Sigmoid colon (tissue), 7 donors: Measurements from ENCODE around the gene MTUS2. TPM values are rescaled to one million over a fixed set of nuclear protein-coding genes. Genes with fewer than 3 reads are reported as not detected.
"Not testable (repeated sequence)": the region's sequence is repeated elsewhere in the genome, so short reads cannot be mapped to it uniquely, and the experiment has no call there.

Experiments used
- DNase-seq: peaks from one replicate; pipeline ENCODE4 v3.0.0-alpha.2; 2019
- H3K27ac ChIP-seq, 4 donors: fragments of 200-600 bp; sonication (generic); one replicate each; pipeline ENCODE4 v1.5.1; 2016 to 2019; ENCODE audit warnings: mild to moderate bottlenecking in 1 of 4
- H3K27me3 ChIP-seq, 3 donors: fragments of 200-600 bp; sonication (generic); one replicate each; pipeline ENCODE4 v1.5.1; 2019; ENCODE audit warnings: mild to moderate bottlenecking in 1 of 3
- H3K36me3 ChIP-seq, 4 donors: fragments of 200-600 bp; sonication (generic); one replicate each; pipeline ENCODE4 v1.5.1; 2016 to 2019
- H3K4me1 ChIP-seq, 4 donors: fragments of 200-600 bp; sonication (generic); one replicate each; pipeline ENCODE4 v1.5.1; 2017 to 2019
- H3K4me3 ChIP-seq, 4 donors: fragments of 200-600 bp; sonication (generic); one replicate each; pipeline ENCODE4 v1.5.1; 2017 to 2019; ENCODE audit warnings: mild to moderate bottlenecking in 2 of 4, moderate library complexity in 1 of 4
- H3K9me3 ChIP-seq, 4 donors: fragments of 200-600 bp in 3 of 4; sonication (generic) in 3 of 4; one replicate each; pipeline versions ENCODE4 v1.5.1 to v1.6.1; 2013 to 2019
- EP300 ChIP-seq, 4 donors: sonication (generic); formaldehyde crosslinking; IDR thresholded peaks; one replicate each; pipeline ENCODE4 v1.6.1; 2017; ENCODE audit warnings: antibody characterized with exemption in 4 of 4
- POLR2A ChIP-seq, 2 donors: fragments of 450-650 bp; IDR thresholded peaks; one replicate each; pipeline ENCODE4 v1.6.1; 2016; ENCODE audit warnings: antibody characterized with exemption in 2 of 2, mild to moderate bottlenecking in 2 of 2, moderate library complexity in 2 of 2
- POLR2AphosphoS5 ChIP-seq, 4 donors: sonication (generic); formaldehyde crosslinking; IDR thresholded peaks; one replicate each; pipeline ENCODE4 v1.6.1; 2017; ENCODE audit warnings: antibody characterized with exemption in 4 of 4
- WGBS, 2 donors: extraction: QIAGEN DNeasy Blood & Tissue Kit; methylation state at CpG; one replicate each; pipeline ENCODE4 v1.1.7; 2013; 5-methylcytosine and 5-hydroxymethylcytosine counted together
- intact Hi-C: fragments of 100-400 bp; cut with DNase I; formaldehyde crosslinking; loops from one replicate; pipeline ENCODE4 v1.15.1; 2023
- polyA plus RNA-seq, 3 donors: library from polyadenylated mRNA; stranded (reverse); fragments of 200-250 nt; gene quantifications; one replicate each; pipeline ENCODE4 v1.2.3, GENCODE V29; 2013
- total RNA-seq, 4 donors: library from RNA; depleted of rRNA; stranded (reverse); fragments of >200 nt; gene quantifications; one replicate each; pipeline ENCODE4 v1.1.0, GENCODE V29; 2016
- TF ChIP-seq, protein P1 (sequence below), 4 experiments: fragments of 450-650 bp in 3 of 4; fragments of 200-600 bp in 1 of 4; IDR thresholded peaks; one replicate each; pipeline ENCODE4 v1.5.1; 2016 to 2019; ENCODE audit warnings: antibody characterized with exemption in 4 of 4, mild to moderate bottlenecking in 3 of 4, moderate library complexity in 2 of 4
- donor health status: healthy with polysubstance abuse.
- donor health status: Bipolar disorder and iron deficiency.
- donor health status: healthy.

MTUS2 gene
- total and polyA plus RNA-seq, 7 donors, result 0.23 to 2.2 (median 0.85) TPM; not detected in 1

- intact Hi-C loops, result no loop called here
- WGBS, 2 donors, result 92 to 94% methylated on average over 6 of the region's 6 CpGs
- DNase-seq, result no peak
- no peaks in the 10 kb centered on the region for H3K36me3 ChIP-seq
- no peak overlapping the region for H3K4me3 ChIP-seq
- TF ChIP-seq, protein P1, sequence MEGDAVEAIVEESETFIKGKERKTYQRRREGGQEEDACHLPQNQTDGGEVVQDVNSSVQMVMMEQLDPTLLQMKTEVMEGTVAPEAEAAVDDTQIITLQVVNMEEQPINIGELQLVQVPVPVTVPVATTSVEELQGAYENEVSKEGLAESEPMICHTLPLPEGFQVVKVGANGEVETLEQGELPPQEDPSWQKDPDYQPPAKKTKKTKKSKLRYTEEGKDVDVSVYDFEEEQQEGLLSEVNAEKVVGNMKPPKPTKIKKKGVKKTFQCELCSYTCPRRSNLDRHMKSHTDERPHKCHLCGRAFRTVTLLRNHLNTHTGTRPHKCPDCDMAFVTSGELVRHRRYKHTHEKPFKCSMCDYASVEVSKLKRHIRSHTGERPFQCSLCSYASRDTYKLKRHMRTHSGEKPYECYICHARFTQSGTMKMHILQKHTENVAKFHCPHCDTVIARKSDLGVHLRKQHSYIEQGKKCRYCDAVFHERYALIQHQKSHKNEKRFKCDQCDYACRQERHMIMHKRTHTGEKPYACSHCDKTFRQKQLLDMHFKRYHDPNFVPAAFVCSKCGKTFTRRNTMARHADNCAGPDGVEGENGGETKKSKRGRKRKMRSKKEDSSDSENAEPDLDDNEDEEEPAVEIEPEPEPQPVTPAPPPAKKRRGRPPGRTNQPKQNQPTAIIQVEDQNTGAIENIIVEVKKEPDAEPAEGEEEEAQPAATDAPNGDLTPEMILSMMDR (IDR thresholded peaks at IDR 0.05), result no peak
- TF ChIP-seq POLR2A (IDR thresholded peaks at IDR 0.05) (no peak), EP300 (IDR thresholded peaks at IDR 0.05) (no peak), POLR2AphosphoS5 (IDR thresholded peaks at IDR 0.05) (no peak)
- no peaks in the 10 kb centered on the region for H3K27me3 ChIP-seq
- H3K9me3 ChIP-seq, result peaks cover 0 to 2% (median 0%) of the 10 kb centered on the region in 4 donors
- no peaks in the 10 kb centered on the region for H3K4me1 ChIP-seq
- no peak overlapping the region for H3K27ac ChIP-seq
These were observed 561.9 kb downstream of the MTUS2 start for GRCh38 chr13:29382021-29382420.

DNA sequence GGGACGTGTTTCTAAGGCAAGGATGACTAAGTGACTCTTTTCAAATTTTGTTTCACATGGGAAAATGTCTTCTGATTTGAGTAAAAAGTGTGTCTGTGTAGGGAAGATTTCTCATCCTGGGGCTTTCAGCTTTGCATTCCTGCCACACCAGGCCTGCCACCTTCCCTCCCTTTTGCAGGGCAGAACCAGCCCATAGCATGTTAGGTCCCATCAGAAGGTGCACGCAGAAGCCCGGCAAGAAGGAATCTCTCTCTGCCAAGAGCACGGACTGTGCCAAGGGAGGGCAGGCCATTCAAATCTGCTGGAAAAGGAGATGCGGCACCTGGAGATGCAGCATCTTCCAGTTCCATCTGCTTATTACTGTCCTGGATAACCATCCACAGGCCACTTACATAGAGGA, 563.3 kb downstream of the MTUS2 start:
- TF ChIP-seq, protein P1 (IDR thresholded peaks at IDR 0.05), result no peak
- TF ChIP-seq POLR2AphosphoS5 (IDR thresholded peaks at IDR 0.05) (no peak), EP300 (IDR thresholded peaks at IDR 0.05) (no peak), POLR2A (IDR thresholded peaks at IDR 0.05) (no peak)
- no peaks in the 10 kb centered on the region for H3K4me1 ChIP-seq
- H3K27ac ChIP-seq, result no peak overlapping the region
- DNase-seq, result no peak
- WGBS, 2 donors, result 81 to 96% methylated on average over 5 of the region's 5 CpGs
- H3K27me3 ChIP-seq, result no peaks in the 10 kb centered on the region
- intact Hi-C loops, result no loop called here
- H3K36me3 ChIP-seq, result no peaks in the 10 kb centered on the region
- no peak overlapping the region for H3K4me3 ChIP-seq
- peaks cover 0 to 2% (median 0%) of the 10 kb centered on the region in 4 donors for H3K9me3 ChIP-seq

GRCh38 chr13:29384466-29384865, 564.3 kb downstream of the MTUS2 start:
- intact Hi-C loops, result no loop called here
- TF ChIP-seq POLR2A (IDR thresholded peaks at IDR 0.05), result no peak
- no peak for TF ChIP-seq POLR2AphosphoS5 (IDR thresholded peaks at IDR 0.05)
- no peak for TF ChIP-seq EP300 (IDR thresholded peaks at IDR 0.05)
- TF ChIP-seq, protein P1 (IDR thresholded peaks at IDR 0.05), result no peak
- no peak overlapping the region for H3K27ac ChIP-seq
- DNase-seq, result no peak
- no peaks in the 10 kb centered on the region for H3K36me3 ChIP-seq
- H3K4me3 ChIP-seq, result no peak overlapping the region
- no peaks in the 10 kb centered on the region for H3K4me1 ChIP-seq
- no peaks in the 10 kb centered on the region for H3K9me3 ChIP-seq
- no peaks in the 10 kb centered on the region for H3K27me3 ChIP-seq
- 52 to 72% methylated on average over 3 of the region's 3 CpGs for WGBS, 2 donors

GRCh38 chr13:29384871-29385270, 564.7 kb downstream of the MTUS2 start:
- no peak overlapping the region for H3K4me3 ChIP-seq
- H3K9me3 ChIP-seq, result no peaks in the 10 kb centered on the region
- intact Hi-C loops, result no loop called here
- DNase-seq, result no peak
- H3K36me3 ChIP-seq, result no peaks in the 10 kb centered on the region
- no peak for TF ChIP-seq POLR2A (IDR thresholded peaks at IDR 0.05)
- TF ChIP-seq POLR2AphosphoS5 (IDR thresholded peaks at IDR 0.05), result no peak
- no peak for TF ChIP-seq EP300 (IDR thresholded peaks at IDR 0.05)
- TF ChIP-seq, protein P1 (IDR thresholded peaks at IDR 0.05), result no peak
- H3K4me1 ChIP-seq, result no peaks in the 10 kb centered on the region
- 81 to 96% methylated on average over 4 of the region's 4 CpGs for WGBS, 2 donors
- no peak overlapping the region for H3K27ac ChIP-seq
- no peaks in the 10 kb centered on the region for H3K27me3 ChIP-seq

GRCh38 chr13:29386246-29386645, 566.1 kb downstream of the MTUS2 start:
- no peak for DNase-seq
- 79 to 80% methylated on average over 3 of the region's 3 CpGs for WGBS, 2 donors
- H3K27ac ChIP-seq, result no peak overlapping the region
- H3K36me3 ChIP-seq, result no peaks in the 10 kb centered on the region
- no peaks in the 10 kb centered on the region for H3K4me1 ChIP-seq
- no peaks in the 10 kb centered on the region for H3K9me3 ChIP-seq
- TF ChIP-seq EP300 (IDR thresholded peaks at IDR 0.05), result no peak
- no peak for TF ChIP-seq POLR2A (IDR thresholded peaks at IDR 0.05)
- TF ChIP-seq, protein P1 (IDR thresholded peaks at IDR 0.05), result no peak
- no peak for TF ChIP-seq POLR2AphosphoS5 (IDR thresholded peaks at IDR 0.05)
- intact Hi-C loops, result no loop called here
- no peaks in the 10 kb centered on the region for H3K27me3 ChIP-seq
- H3K4me3 ChIP-seq, result no peak overlapping the region

DNA sequence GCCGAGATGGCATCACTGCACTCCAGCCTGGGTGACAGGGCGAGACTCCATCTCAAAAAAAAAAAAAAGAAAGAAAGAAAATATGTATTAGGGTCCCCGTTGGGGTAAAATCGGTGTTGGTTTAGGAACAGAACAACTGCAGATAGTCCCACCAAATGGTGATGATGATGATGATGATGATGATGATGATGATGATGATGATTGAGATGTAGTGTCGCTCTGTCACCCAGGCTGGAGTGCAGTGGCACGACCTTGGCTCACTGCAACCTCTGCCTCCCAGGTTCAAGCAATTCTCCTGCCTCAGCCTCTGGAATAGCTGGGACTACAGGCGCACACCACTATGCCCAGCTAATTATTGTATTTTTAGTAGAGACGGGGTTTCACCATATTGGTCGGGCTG, 570.5 kb downstream of the MTUS2 start:
- H3K4me1 ChIP-seq, H3K4me3 ChIP-seq, H3K36me3 ChIP-seq, H3K27ac ChIP-seq, DNase-seq, H3K27me3 ChIP-seq, H3K9me3 ChIP-seq, intact Hi-C loops: not testable (repeated sequence)
- WGBS, 2 donors, result 94 to 96% methylated on average over 9 of the region's 9 CpGs
